Measurements from ENCODE around the gene HNRNPU.

The HNRNPU gene

DNA sequence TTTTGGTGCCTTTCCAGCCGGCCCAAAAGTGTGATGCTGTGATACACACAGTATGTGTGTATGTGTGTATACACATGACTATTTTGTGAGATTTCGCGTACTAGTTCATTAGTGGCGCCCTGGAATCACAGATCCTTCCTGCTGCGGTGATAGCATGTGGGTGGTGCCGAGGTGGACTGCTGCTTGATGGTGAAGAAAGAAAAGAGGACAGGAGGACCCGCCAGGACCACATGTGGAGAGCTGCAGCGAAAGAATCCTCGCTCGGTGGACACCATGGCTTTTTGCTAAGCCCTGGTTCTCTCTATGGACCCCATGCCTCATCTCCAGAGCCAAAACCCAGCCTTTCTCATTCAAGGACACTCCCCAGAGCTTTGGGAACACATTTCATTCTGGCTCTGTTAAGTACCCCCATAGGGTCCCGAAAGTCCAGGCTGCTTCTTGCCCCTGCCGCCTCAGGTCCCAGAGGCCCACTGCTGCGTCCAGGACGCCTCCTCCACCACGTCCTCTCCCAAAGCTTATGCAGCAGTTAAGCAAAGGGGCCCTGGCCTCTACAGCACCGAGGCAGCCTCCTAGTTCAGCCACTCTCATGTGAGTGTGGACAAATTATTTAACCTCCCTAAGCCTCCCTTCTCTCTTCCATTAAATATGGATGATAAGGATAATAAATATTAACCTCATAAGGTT lies 61.6 kb downstream of the HNRNPU start:
- no peak for DNase-seq (ENCODE audit: low read depth, low spot score)

DNA sequence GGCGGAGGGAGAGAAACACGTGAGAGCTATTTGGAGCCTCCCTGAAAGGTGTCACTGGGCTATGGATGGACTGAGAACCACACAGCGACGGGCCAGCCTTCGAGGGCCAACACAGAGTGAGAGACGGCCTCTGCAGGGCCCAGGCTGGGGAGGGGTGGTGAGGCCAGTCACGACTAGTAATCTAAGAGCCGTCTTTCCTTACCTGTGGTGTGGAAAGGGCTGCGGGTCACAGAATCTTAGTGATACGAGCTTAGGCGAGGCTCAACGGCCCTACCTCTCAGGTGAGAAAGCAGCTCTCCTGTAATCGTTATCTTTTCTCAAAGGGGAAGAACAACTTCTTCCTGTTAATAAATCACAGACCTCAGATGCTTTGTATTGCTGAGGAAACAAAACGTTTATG lies 62.3 kb downstream of the HNRNPU start:
- no peak for DNase-seq (ENCODE audit: low read depth, low spot score)

DNA sequence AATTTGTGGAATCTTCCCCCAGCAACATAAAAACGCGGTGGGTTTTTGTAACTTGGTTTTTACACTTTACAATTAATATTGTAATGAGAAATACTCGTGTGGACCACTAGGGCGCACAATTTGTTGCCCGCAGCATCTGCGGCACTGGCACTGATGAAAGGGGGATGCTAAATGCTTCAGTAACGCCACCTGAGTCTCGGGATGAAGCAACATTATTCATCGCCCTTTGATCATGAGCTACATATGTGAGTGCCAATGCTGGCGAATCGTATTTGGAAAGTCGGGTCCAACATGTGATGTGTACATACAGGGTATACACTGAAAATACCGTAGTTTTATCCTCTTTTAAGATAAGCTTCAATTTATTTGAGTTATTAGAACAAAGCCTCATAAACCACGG lies 63.1 kb downstream of the HNRNPU start:
- no peak for DNase-seq (ENCODE audit: low read depth, low spot score)

DNA sequence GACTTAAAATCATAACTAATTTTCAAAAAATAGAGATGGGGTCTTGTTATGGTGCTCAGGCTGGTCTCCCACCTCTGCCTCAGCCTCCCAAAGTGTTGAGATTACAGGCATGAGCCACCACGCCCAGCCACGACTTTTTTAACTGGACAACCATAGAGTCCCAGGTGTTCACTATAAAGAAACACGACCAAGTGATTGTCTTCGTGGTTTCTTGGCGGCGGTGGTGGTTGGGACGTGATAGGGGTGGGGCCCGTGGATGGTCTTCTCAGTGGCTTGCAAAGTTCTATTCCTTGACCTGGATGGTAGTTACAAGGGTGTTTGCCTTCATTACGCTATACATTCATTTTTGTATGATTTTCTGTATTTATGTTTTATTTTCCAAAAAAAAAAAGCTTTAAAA lies 63.5 kb downstream of the HNRNPU start:
- DNase-seq (ENCODE audit: low read depth, low spot score) = no peak

All from smooth muscle cell of the brain vasculature (primary cell).